Transverse colon (tissue), 4 donors: Measurements from ENCODE around the gene AKAIN1. TPM values are rescaled to one million over a fixed set of nuclear protein-coding genes. Genes with fewer than 3 reads are reported as not detected.
A peak's percentile ranks its signal among the peaks of the same experiment; 100 is the strongest.

Experiments
- DNase-seq: peaks from one replicate; pipeline ENCODE4 v3.0.0-alpha.2; 2019
- H3K27ac ChIP-seq, 4 donors: fragments of 200-600 bp; sonication (generic); 2 replicates each; pipeline ENCODE4 v1.5.1; 2016 to 2018; ENCODE audit warnings: inconsistent platforms in 4 of 4
- H3K27me3 ChIP-seq: fragments of 200-600 bp; sonication (generic); 2 replicates; pipeline ENCODE4 v1.5.1; 2017; ENCODE audit warnings: inconsistent platforms
- H3K36me3 ChIP-seq, 4 donors: fragments of 200-600 bp; sonication (generic); 2 replicates each; pipeline ENCODE4 v1.5.1; 2017 to 2019; ENCODE audit warnings: inconsistent platforms in 4 of 4
- H3K4me1 ChIP-seq, 4 donors: fragments of 200-600 bp; sonication (generic); 2 replicates each; pipeline ENCODE4 v1.5.1; 2017 to 2020; ENCODE audit warnings: inconsistent platforms in 4 of 4
- H3K4me3 ChIP-seq, 4 donors: fragments of 200-600 bp; sonication (generic); 1 replicate in 1 of 4; 2 replicates in 3 of 4; pipeline versions ENCODE4 v1.5.1 to v1.6.1; 2017 to 2019; ENCODE audit warnings: inconsistent platforms in 4 of 4
- H3K9me3 ChIP-seq, 2 donors: fragments of 200-600 bp; sonication (generic); 2 replicates each; pipeline ENCODE4 v1.5.1; 2017 to 2019; ENCODE audit warnings: inconsistent platforms in 2 of 2
- EP300 ChIP-seq: sonication (generic); formaldehyde crosslinking; IDR thresholded peaks from one replicate; pipeline ENCODE4 v1.6.1; 2017; ENCODE audit warnings: antibody characterized with exemption, low read depth
- POLR2A ChIP-seq: fragments of 450-650 bp; IDR thresholded peaks from one replicate; pipeline ENCODE4 v1.6.1; 2016; ENCODE audit warnings: antibody characterized with exemption, mild to moderate bottlenecking, moderate library complexity
- POLR2AphosphoS5 ChIP-seq, 3 donors: sonication (generic); formaldehyde crosslinking; IDR thresholded peaks; one replicate each; pipeline ENCODE4 v1.6.1; 2016; ENCODE audit warnings: antibody characterized with exemption in 3 of 3
- WGBS, 2 donors: methylation state at CpG; one replicate each; pipeline ENCODE4 v1.1.5; 2018; ENCODE audit warnings: low coverage in 1 of 2; 5-methylcytosine and 5-hydroxymethylcytosine counted together
- in situ Hi-C, 4 donors: fragments of 200-750 bp; cut with MboI; loops; one replicate each; pipeline versions ENCODE4 v1.15.0 to v1.15.1; 2017; ENCODE audit warnings: low sequenced_read_pairs in 3 of 4, low pct_ligation_motif_present in 1 of 4, low pct_unique_long_range_greater_than_20kb in 1 of 4
- intact Hi-C: fragments of 100-400 bp; cut with DNase I; formaldehyde crosslinking; loops from one replicate; pipeline ENCODE4 v1.15.1; 2023; ENCODE audit warnings: low total_unique reads
- total RNA-seq, 4 donors: library from RNA; depleted of rRNA; stranded (reverse); fragments of >200 nt; gene quantifications; one replicate each; pipeline ENCODE4 v1.1.0, GENCODE V29; 2016
- TF ChIP-seq, protein P1 (sequence below), 5 experiments: fragments of 200-600 bp in 3 of 5; fragments of 450-650 bp in 2 of 5; sonication (generic) in 3 of 5; IDR thresholded peaks; 1 replicate in 2 of 5; 2 replicates in 3 of 5; pipeline ENCODE4 v1.5.1; 2016 to 2017; ENCODE audit warnings: antibody characterized with exemption in 5 of 5, inconsistent platforms in 3 of 5, mild to moderate bottlenecking in 2 of 5, moderate library complexity in 1 of 5

The AKAIN1 gene
- total RNA-seq, 4 donors from 2014 or later, result not detected

- intact Hi-C loops, result loop anchor here (10.0 kb wide), 1 partner anchor 57 kb away; the partner anchor contains the start of gene ZBTB14
- H3K9me3 ChIP-seq, result no peaks in the 10 kb centered on the region
- no peaks in the 10 kb centered on the region for H3K27me3 ChIP-seq
- peak overlapping the region; percentile 67 to 82 (median 78) for H3K4me3 ChIP-seq
- 0% methylated on average over 3 to 47 of the region's 71 CpGs for WGBS, 2 donors
- peak overlapping the region; percentile 95 to 99 (median 97) for H3K27ac ChIP-seq
- in situ Hi-C loops, result loop anchor here in 1 of 4 donors (10.0 kb wide), 1 partner anchor 57 kb away; the partner anchor contains the start of gene ZBTB14
- H3K36me3 ChIP-seq, result no peaks in the 10 kb centered on the region
- peak; percentile 89 for DNase-seq
- peaks cover 12 to 37% (median 23%) of the 10 kb centered on the region in 4 donors for H3K4me1 ChIP-seq
- TF ChIP-seq EP300 (no peak), POLR2AphosphoS5 (IDR thresholded peaks at IDR 0.05) (peak; percentile 76 to 93 (median 89)), POLR2A (peak; percentile 79)
- TF ChIP-seq, protein P1, sequence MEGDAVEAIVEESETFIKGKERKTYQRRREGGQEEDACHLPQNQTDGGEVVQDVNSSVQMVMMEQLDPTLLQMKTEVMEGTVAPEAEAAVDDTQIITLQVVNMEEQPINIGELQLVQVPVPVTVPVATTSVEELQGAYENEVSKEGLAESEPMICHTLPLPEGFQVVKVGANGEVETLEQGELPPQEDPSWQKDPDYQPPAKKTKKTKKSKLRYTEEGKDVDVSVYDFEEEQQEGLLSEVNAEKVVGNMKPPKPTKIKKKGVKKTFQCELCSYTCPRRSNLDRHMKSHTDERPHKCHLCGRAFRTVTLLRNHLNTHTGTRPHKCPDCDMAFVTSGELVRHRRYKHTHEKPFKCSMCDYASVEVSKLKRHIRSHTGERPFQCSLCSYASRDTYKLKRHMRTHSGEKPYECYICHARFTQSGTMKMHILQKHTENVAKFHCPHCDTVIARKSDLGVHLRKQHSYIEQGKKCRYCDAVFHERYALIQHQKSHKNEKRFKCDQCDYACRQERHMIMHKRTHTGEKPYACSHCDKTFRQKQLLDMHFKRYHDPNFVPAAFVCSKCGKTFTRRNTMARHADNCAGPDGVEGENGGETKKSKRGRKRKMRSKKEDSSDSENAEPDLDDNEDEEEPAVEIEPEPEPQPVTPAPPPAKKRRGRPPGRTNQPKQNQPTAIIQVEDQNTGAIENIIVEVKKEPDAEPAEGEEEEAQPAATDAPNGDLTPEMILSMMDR (IDR thresholded peaks at IDR 0.05), result peak in 4 of 5 experiments; percentile 38 to 62 (median 46)
Measured at GRCh38 chr18:5237723-5238370, 40.8 kb upstream of the AKAIN1 start.

DNA sequence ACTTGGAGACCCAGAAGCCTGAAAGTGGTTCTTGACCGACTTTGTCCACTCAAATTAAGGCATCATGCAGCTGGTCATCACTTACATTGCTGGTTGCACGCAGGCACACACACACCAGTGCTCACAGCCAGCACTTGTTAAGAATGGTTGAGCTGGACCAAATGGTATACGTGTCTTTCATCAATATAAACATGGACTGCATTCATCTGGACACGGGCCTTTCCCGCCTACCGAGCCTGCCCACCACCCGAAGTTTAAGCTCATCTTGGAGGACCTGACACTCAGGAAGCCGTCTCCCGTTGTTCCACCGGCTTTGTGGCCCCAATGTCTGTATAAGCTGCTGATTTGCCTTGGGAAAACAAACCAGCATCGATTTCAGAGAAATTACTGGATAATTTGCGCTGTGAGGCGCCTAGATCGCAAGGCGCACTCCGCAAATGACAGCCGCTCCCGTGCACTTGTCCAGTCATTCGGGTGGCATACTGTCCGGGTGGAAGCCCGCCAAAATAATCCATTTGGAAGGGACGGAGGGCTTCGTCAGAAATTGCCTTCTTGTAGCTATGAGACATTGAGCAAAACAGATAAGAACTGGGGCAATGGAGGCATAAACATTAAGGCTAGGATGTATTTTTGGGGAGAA lies 40.1 kb upstream of the AKAIN1 start:
- peaks cover 12 to 37% (median 23%) of the 10 kb centered on the region in 4 donors for H3K4me1 ChIP-seq
- TF ChIP-seq, protein P1 (IDR thresholded peaks at IDR 0.05), result no peak
- no peaks in the 10 kb centered on the region for H3K27me3 ChIP-seq
- 2 to 25% methylated on average over 4 to 23 of the region's 23 CpGs for WGBS, 2 donors
- no peaks in the 10 kb centered on the region for H3K9me3 ChIP-seq
- in situ Hi-C loops (loop anchor here in 1 of 4 donors (10.0 kb wide), 1 partner anchor 58 kb away; the partner anchor contains the start of gene ZBTB14), intact Hi-C loops (loop anchor here (10.0 kb wide), 1 partner anchor 58 kb away; the partner anchor contains the start of gene ZBTB14)
- peak overlapping the region; percentile 67 to 82 (median 78) for H3K4me3 ChIP-seq
- no peaks in the 10 kb centered on the region for H3K36me3 ChIP-seq
- no peak for DNase-seq
- H3K27ac ChIP-seq, result peak overlapping the region; percentile 95 to 99 (median 97)

DNA sequence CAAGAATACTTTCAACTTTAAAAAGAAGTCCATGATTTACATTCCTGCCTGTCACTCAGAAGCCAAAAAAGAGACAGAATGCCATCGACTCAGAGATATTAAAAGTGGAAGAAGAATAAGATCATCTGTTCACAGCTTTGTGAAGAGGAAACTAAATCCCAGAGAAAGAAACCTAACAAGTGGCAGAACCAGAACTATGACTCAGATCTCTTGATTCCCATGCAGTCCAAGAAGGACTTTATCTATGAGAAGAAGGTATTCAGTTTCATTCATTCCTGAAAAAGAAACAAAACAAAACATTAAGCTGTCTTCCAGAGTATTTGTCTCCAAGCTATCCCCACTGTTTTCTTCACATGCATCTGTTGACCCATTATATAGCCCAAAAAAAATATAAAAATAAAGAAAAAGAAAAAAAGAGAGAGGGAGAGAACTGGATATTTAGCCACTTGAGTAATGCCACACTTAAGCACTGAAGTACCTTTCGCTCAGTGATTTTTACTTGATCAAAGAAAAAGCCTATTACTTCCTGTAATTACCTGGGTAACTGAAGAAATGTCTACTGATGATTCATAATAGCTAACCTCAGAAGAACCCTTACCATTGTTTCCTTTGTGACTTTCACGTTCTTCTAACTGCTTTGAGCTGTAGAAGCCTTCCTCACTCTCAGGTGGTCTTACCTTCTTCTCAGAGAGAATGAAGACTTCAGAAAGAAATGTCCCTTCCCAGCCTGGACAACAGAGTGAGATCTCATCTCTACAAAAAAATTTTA lies 17.7 kb upstream of the AKAIN1 start:
- WGBS, 2 donors, result 66 to 71% methylated on average over 3 of the region's 3 CpGs
- Histone ChIP-seq H3K36me3 (no peaks in the 10 kb centered on the region), H3K4me1 (no peaks in the 10 kb centered on the region), H3K27ac (no peak overlapping the region), H3K4me3 (no peak overlapping the region), H3K9me3 (no peaks in the 10 kb centered on the region), H3K27me3 (no peaks in the 10 kb centered on the region)
- TF ChIP-seq EP300 (no peak), POLR2A (no peak), POLR2AphosphoS5 (IDR thresholded peaks at IDR 0.05) (no peak)
- TF ChIP-seq, protein P1 (IDR thresholded peaks at IDR 0.05), result no peak
- intact Hi-C loops (no loop called here), in situ Hi-C loops (no loop called here)
- no peak for DNase-seq
